Panc1 (cell line): ENCODE data around the gene IGF1.

Experiments used
- POLR2AphosphoS5 ChIP-seq: IDR thresholded peaks from 2 replicates; pipeline ENCODE4 v1.6.1; 2012; ENCODE audit warnings: mild to moderate bottlenecking, low read depth, low read length, moderate library complexity
- SIN3A ChIP-seq: IDR thresholded peaks from 2 replicates; pipeline ENCODE4 v1.6.1; 2012; ENCODE audit warnings: low read depth, mild to moderate bottlenecking, low read length, moderate library complexity, borderline replicate concordance; ENCODE audit not compliant: insufficient read depth
- TF ChIP-seq, protein P1 (sequence below): fragments of 450-650 bp; IDR thresholded peaks from 2 replicates; pipeline ENCODE4 v1.5.1; 2017; ENCODE audit warnings: mild to moderate bottlenecking

DNA sequence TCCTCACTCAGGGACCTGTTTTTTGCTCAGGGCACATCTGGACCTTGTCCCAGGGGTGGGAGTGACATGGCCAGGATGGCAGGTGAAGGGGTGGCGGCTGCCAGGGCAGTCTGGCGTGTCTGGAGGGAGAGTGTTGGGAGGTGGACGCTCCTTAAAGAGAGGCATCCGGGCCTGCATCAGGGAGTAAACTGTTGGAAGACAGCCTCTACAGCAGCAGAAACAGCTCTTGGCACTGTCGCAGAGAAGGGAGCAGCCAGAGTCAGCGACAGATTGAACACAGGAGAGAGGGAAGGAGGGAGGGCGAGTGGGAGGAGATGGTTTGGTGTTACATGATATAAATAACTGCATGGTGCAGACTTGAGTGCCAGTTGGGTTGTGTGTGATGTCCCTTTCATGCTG is 52.8 kb downstream of the IGF1 start:
- TF ChIP-seq, protein P1, sequence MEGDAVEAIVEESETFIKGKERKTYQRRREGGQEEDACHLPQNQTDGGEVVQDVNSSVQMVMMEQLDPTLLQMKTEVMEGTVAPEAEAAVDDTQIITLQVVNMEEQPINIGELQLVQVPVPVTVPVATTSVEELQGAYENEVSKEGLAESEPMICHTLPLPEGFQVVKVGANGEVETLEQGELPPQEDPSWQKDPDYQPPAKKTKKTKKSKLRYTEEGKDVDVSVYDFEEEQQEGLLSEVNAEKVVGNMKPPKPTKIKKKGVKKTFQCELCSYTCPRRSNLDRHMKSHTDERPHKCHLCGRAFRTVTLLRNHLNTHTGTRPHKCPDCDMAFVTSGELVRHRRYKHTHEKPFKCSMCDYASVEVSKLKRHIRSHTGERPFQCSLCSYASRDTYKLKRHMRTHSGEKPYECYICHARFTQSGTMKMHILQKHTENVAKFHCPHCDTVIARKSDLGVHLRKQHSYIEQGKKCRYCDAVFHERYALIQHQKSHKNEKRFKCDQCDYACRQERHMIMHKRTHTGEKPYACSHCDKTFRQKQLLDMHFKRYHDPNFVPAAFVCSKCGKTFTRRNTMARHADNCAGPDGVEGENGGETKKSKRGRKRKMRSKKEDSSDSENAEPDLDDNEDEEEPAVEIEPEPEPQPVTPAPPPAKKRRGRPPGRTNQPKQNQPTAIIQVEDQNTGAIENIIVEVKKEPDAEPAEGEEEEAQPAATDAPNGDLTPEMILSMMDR: no peak
- no peak for TF ChIP-seq SIN3A
- no peak for TF ChIP-seq POLR2AphosphoS5
